ENCODE data around the gene ZNF598. TPM values are rescaled to one million over a fixed set of nuclear protein-coding genes. Genes with fewer than 3 reads are reported as not detected.
A peak's percentile ranks its signal among the peaks of the same experiment; 100 is the strongest.
"Not testable (repeated sequence)": the region's sequence is repeated elsewhere in the genome, so short reads cannot be mapped to it uniquely, and the experiment has no call there.

The ZNF598 gene
- total RNA-seq, 1 donor from 2014 or later: 9.2 TPM

DNA sequence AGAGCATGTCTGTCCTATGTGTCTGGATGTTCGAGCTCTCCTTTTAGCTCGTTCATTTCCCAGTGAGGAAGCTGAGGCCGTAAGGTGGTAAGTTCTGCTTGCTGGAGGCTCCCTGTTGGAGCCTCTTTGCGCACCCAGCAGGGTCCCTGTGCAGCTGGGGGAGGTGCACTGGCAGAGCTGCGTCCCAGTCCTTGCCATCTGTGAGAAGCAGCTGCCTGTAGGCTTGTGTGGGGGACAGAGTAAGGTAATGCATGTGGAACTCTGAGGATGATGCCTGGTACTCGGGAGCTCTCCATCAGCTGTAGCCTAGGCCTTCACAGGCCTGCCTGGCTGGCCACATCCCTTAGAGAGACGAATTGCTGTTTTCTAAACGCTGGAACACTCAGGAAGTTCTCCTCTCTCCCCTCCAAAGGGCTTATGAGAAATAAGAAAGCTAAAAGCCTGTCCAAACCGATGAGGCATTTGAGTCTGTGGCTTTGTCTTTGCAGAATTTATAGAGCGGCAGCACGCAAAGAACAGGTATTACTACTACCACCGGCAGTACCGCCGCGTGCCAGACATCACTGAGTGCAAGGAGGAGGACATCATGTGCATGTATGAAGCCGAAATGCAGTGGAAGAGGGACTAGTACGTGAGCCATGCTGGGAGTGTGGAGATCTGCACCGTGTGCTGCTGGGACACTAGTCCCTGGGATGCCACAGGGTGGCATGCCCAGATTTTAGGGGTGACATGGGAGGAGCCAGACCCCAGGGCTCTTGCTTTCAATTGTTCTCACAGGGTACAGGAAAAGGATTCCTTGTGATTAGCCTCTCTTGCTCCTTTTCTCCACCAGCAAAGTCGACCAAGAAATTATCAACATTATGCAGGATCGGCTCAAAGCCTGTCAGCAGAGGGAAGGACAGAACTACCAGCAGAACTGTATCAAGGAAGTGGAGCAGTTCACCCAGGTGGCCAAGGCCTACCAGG lies 48.7 kb downstream of the ZNF598 start:
- peak in 1 of 2 donors; percentile 21 for DNase-seq (ENCODE audit: low read depth in 2 of 2)

DNA sequence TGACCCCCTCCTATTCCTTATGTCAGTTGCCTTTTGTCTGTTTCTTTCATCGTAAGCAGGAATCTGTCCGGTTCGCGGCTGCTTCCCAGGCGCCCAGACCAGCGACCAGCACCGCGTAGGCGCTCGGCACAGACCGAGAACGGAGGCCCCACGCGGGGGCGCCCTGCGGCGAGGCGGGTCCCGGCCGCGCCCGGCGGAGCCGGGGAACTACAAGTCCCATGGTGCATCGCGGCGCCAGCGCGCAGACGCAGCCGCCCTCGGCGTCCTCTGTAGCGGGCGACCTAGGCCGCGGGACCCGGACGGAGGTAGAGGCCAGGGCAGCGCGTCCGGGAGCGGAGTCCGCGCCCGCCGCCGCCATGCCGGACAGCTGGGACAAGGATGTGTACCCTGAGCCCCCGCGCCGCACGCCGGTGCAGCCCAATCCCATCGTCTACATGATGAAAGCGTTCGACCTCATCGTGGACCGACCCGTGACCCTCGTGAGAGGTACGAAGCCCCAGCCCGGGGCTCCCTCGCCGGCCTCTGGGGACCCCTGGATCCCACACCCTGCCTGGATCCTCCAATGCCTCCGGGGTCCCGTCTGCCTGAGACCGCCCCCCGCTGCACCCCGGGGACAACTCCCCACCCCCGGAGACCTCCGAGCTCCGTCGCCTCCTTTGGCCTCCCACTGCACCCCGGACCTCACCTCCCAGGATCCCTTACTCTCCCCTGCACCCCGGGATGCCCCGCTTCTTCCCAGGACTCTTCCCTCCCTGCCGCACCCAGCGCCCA lies 50.2 kb downstream of the ZNF598 start, which contains the start of gene NDUFB10:
TSS of gene NDUFB10 (plus strand) at position 270 of the 771 bp plus-strand sequence. CDS start at position 357, 87 bp downstream.
- DNase-seq (ENCODE audit: low read depth in 2 of 2): peak; percentile 83 to 93

GRCh38 chr16:1958715-1959268 lies 50.8 kb downstream of the ZNF598 start:
- no peak for DNase-seq (ENCODE audit: low read depth in 2 of 2)

DNA sequence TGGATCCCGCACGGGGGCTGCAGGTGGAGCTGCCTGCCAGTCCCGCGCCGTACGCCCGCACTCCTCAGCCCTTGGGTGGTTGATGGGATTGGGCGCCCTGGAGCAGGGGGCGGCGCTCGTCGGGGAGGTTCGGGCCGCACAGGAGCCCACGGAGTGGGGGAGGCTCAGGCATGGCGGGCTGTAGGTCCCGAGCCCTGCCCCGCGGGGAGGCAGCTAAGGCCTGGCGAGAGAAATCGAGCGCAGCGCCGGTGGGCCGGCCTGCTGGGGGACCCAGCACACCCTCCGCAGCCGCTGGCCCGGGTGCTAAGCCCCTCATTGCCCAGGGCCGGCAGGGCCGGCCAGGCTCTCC lies 51.5 kb downstream of the ZNF598 start:
- DNase-seq (ENCODE audit: low read depth in 2 of 2): not testable (repeated sequence)

DNA sequence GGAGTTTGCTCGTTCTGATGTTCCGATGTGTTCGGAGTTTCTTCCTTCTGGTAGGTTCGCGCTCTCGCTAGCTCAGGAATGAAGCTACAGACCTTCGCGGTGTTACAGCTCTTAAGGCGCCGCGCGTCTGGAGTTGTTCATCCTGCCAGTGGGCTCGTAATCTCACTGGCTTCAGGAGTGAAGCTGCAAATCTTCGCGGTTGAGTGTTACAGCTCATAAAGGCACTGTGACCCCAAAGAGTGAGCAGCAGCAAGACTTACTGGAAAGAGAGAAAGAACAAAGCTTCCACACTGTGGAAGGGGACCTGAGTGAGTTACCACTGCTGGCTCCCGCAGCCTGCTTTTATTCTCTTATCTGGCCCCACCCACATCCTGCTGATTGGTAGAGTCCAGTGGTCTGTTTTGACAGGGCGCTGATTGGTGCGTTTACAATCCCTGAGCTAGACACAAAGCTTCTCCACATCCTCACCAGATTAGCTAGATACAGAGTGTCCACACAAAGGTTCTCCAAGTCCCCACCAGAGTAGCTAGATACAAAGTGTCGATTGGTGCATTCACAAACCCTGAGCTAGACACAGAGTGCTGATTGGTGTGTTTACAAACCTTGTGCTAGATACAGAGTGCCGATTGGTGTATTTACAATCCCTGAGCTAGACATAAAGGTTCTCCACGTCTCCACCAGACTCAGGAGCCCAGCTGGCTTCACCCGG lies 52.0 kb downstream of the ZNF598 start:
- not testable (repeated sequence) for DNase-seq (ENCODE audit: low read depth in 2 of 2)

DNA sequence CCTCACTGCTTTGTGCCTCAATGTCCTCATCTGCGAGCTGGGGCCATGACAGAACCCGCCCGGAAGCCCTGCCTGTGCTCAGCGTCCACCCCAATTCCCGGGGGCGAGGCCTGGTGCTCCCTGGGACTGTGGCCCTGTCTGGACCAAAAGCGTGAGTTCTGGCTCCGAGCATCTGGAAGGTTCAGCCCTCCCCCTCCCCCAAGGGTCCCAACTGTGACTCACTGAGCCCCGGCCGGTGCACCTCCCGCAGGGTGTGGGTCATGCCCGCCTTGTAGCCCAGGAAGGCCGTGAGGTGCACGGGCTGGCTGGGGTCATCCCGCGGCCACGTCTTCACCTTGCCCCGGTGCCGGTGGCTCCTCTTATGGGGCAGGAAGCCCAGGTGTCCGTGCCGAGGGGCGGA lies 55.9 kb downstream of the ZNF598 start:
- DNase-seq (ENCODE audit: low read depth in 2 of 2): no peak

DNA sequence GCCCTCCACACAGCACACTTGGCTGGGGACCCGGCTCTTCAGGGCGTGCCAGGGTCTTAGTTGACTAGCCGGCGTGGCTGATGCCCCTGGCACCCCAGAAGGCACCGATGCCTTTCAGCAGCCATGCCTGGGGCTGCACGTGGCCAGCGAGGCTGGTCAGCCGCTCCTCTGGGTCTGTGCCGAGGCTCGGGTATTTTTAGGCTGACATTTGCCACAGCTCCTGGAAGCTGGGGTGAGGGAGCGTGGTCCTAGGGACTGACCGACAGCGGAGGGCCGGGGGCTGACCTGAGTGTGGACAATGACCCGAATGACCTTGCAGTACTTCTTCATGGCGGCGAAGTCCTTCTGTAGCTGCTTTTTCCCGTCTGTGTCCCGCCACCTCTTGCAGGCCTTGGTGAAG lies 59.1 kb downstream of the ZNF598 start:
- DNase-seq (ENCODE audit: low read depth in 2 of 2): no peak

GRCh38 chr16:1950047-1950446 lies 59.6 kb downstream of the ZNF598 start:
- DNase-seq (ENCODE audit: low read depth in 2 of 2): no peak

GRCh38 chr16:1949507-1949906 lies 60.1 kb downstream of the ZNF598 start:
- no peak for DNase-seq (ENCODE audit: low read depth in 2 of 2)

Other genes with a start within 250 kb of the ZNF598 start
- 33.0 and 37.6 TPM in 2 replicates for gene NME3, start 238.3 kb downstream of the ZNF598 start, total RNA-seq
- gene EME2, start 237.0 kb downstream of the ZNF598 start, total RNA-seq: 2.6 and 4.6 TPM in 2 replicates
- gene MRPS34, start 236.7 kb downstream of the ZNF598 start, total RNA-seq: 48.1 and 58.2 TPM in 2 replicates
- gene SPSB3, start 227.2 kb downstream of the ZNF598 start, total RNA-seq: 35.3 and 54.2 TPM in 2 replicates
- gene NUBP2, start 226.9 kb downstream of the ZNF598 start, total RNA-seq: 58.9 and 76.7 TPM in 2 replicates
- gene IGFALS, start 216.1 kb downstream of the ZNF598 start, total RNA-seq: not detected in 2 replicates
- gene HAGH, start 183.0 kb downstream of the ZNF598 start, total RNA-seq: 53.5 and 82.7 TPM in 2 replicates
- gene FAHD1, start 182.6 kb downstream of the ZNF598 start, total RNA-seq: 72.3 and 84.5 TPM in 2 replicates
- not detected in 2 replicates for gene MEIOB, start 137.7 kb downstream of the ZNF598 start, total RNA-seq
- not detected in 2 replicates for gene HS3ST6, start 91.4 kb downstream of the ZNF598 start, total RNA-seq
- gene MSRB1, start 66.6 kb downstream of the ZNF598 start, total RNA-seq: 10.4 and 11.9 TPM in 2 replicates
- not detected in 2 replicates for gene RPL3L, start 55.1 kb downstream of the ZNF598 start, total RNA-seq
- gene NDUFB10, start 50.3 kb downstream of the ZNF598 start, total RNA-seq: 137 and 147 TPM in 2 replicates
- gene RPS2, start 45.0 kb downstream of the ZNF598 start, total RNA-seq: 2,692 and 2,867 TPM in 2 replicates
- gene RNF151, start 43.0 kb downstream of the ZNF598 start, total RNA-seq: not detected in 2 replicates
- 31.7 and 41.5 TPM in 2 replicates for gene TBL3, start 37.8 kb downstream of the ZNF598 start, total RNA-seq
- gene NOXO1, start 28.4 kb downstream of the ZNF598 start, total RNA-seq: 0.13 TPM in 1 of 2 replicates, not detected in the other
- 9.7 and 10.3 TPM in 2 replicates for gene GFER, start 25.6 kb downstream of the ZNF598 start, total RNA-seq
- gene SYNGR3, start 19.9 kb downstream of the ZNF598 start, total RNA-seq: 1.3 and 1.5 TPM in 2 replicates
- gene NPW, start 10.0 kb upstream of the ZNF598 start, total RNA-seq: 0.25 and 1.3 TPM in 2 replicates
- gene NHERF2, start 17.1 kb upstream of the ZNF598 start, total RNA-seq: 48.5 and 64.6 TPM in 2 replicates
- 22.4 and 39.3 TPM in 2 replicates for gene NTHL1, start 38.0 kb upstream of the ZNF598 start, total RNA-seq
- 23.6 and 36.4 TPM in 2 replicates for gene TSC2, start 38.2 kb upstream of the ZNF598 start, total RNA-seq
- 20.8 and 35.7 TPM in 2 replicates for gene PKD1, start 126.1 kb upstream of the ZNF598 start, total RNA-seq
- gene RAB26, start 138.8 kb upstream of the ZNF598 start, total RNA-seq: 0.51 and 0.77 TPM in 2 replicates
- gene TRAF7, start 146.0 kb upstream of the ZNF598 start, total RNA-seq: 64.6 and 88.1 TPM in 2 replicates
- gene CASKIN1, start 186.8 kb upstream of the ZNF598 start, total RNA-seq: under 0.01 and 0.13 TPM in 2 replicates
- 15.3 and 26.9 TPM in 2 replicates for gene MLST8, start 195.6 kb upstream of the ZNF598 start, total RNA-seq
- gene BRICD5, start 201.0 kb upstream of the ZNF598 start, total RNA-seq: 1.3 and 1.7 TPM in 2 replicates
- gene PGP, start 205.0 kb upstream of the ZNF598 start, total RNA-seq: 11.8 and 12.5 TPM in 2 replicates
- gene E4F1, start 213.8 kb upstream of the ZNF598 start, total RNA-seq: 22.2 and 26.3 TPM in 2 replicates
- 0.25 and 0.26 TPM in 2 replicates for gene DNASE1L2, start 226.6 kb upstream of the ZNF598 start, total RNA-seq
- gene ECI1, start 241.8 kb upstream of the ZNF598 start, total RNA-seq: 31.8 and 36.2 TPM in 2 replicates

Measured in dermis microvascular lymphatic vessel endothelial cell (primary cell).